IPS-NIHi11 (cell line): ENCODE data around the gene VAMP2.

Source experiments
- DNase-seq: peaks from one replicate; pipeline ENCODE4 v3.0.0; 2012; ENCODE audit warnings: mixed read lengths, low spot score

VAMP2 gene

DNA sequence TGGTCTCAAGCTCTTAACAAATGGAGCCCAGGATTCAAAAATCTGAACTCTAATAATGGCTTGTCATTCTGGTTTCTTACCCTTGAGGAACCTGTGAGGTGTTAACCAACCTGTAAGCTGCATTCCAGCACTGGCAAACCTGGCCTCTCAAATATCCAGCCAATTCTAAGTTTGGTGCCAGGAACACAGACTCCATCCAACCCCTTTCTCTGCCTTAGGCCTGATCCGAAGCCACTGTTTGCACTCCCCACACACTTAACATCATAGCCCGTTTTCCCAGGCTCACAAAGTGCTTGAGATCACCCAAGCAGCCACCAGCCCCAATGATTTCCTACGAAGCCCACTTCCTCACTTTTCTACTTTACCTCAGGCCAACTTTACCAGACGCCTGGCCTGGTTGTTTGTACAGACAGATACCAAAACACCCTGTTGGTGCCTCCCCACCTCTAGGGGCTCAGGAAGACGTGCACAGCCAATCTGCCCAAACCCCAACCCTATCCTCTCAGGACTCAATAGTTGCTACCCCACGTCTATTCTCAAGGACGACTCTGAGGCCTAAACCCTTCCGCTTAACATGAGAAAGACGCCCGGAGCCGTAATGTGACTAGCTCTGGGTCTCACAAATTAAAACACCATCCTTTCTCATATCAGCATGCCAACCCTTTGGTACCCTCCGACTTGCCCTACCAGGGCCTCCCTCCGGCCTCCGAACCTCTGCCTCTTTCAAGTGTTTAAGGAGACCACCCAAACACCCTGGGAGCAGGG is 7.3 kb downstream of the VAMP2 start:
- DNase-seq: no peak

DNA sequence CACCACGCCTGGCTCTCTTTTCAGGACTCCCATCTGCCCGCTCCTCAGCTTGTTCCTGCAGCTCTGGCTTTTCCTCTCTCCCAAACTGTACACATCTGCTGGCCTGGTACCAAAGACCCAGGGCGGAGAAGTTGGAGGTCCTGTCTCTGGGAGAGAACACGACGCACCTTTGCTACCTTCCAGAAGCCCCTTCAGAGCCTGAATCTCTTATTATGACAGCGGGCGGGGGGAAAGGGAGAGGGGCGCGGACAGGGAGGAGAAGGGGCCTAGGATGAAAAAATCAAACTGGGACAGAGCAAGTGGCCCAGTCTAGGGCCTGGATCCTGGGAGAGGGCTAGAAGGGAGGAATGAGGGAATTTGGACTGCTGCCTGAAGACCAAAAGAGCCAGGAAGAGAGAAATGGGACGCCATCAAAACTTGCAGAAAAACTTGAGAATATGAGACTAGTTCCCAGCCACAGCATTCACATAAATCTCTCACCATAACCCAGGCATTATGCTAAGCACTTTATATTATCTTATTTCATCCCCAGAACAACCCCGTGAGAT is 8.1 kb downstream of the VAMP2 start:
- DNase-seq: no peak

DNA sequence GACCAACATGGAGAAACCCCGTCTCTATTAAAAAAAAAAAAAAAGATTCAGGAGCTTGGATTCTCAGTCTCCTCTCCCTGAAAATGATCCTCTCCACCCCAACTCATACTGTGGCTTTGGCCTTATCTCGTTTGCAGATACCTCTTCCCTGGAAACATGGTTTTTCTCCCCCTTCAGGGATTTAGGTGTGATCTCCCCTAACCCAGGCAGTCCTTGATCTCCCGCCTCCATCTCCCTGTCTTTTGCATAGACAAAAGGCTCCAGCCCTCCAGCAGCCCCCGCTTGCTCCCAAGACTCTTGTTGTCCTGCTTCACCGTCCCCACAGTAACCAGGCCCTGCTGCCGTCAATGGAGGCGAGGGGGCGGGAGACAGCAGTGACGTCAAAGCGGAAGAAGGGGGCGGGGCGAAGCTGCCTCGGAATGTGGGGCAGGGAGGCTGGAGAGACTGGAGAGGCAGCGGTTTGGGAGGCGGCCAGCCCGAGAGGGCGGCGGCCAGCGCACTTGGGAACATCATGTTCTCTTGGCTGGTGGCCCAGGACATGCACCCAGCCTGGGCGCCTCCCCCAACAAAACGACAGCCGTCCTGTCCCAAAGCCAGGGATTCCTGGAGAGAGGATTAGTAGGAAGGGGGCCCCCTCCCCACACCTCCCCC is 8.7 kb downstream of the VAMP2 start:
- DNase-seq: peak; percentile 73

DNA sequence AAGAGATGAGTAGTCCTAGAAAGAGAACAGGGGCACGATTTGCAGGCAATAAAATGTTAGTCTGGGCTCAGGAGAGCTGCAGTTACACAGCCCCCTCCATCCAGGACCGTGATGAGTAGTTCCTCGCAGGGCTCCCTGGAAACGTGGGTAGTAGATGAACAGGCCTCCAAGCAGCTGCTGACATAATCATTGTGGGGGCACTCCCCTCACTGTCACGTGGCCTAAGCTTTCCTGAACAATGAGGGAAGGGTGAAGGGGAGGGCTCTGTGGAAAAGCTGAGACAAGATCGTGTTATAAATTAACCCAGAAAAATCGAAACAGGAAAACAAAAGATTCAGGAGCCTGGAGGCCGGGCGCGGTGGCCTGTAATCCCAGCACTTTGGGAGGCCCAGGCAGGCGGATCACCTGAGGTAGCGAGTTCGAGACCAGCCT is 9.2 kb downstream of the VAMP2 start:
- DNase-seq: no peak

DNA sequence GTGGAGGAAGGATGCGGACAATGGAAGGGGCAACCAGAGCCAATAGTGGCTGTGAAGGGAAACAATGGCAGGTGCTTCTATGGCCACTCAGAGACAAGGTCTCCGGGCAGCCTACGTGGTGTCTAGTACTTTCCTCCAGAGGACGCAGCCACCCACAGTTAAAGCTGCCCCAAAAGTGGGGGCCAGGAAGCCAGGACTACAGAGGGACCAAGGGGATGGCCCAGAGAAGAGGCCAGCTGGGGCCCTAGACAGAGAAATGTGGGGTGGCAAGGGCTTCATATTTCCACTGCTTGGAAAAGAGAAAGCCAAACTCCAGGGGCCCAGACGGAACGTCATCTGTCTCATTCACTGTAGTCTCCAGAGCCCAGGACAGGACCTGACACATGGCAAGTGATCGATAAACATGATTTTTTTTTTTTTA is 9.7 kb downstream of the VAMP2 start:
- no peak for DNase-seq

DNA sequence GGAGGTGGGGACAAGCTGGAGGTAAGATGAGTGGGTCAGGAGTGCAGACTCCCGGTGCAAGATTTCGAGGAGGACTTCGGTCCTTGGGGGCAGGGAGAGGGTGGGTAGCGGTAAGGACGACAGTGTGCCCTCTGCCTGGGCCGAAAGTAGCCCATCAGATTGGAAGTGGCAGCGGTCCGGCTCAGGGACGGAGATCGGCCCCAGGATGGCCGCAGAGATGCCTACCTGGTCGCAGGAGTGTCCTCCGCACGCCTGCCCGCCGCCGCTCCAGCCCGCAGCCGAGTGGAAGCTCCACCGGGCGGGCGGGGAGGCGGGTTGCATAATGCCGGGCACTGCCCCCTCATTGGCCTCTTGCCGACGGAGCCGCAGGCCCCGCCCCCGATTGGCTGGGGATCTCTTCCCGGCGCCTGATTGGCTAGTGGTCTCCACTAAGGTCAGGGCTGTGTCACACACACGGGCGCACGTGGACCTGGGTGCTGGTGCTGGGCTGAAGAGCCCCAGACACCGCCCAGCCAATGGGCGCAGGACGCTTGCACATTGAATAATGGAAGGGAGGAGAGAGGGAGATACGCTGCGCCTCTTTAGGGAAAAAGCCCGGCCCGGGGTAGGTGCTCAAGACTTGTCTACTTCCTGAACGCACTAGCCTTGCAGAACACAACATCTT is 10.5 kb downstream of the VAMP2 start, which contains the start of gene PER1:
Gene PER1, minus strand, starts transcription at position 293 of the 664 bp plus-strand sequence. CDS start 1,698 bp downstream, outside the sequence.
- peak; percentile 93 for DNase-seq

DNA sequence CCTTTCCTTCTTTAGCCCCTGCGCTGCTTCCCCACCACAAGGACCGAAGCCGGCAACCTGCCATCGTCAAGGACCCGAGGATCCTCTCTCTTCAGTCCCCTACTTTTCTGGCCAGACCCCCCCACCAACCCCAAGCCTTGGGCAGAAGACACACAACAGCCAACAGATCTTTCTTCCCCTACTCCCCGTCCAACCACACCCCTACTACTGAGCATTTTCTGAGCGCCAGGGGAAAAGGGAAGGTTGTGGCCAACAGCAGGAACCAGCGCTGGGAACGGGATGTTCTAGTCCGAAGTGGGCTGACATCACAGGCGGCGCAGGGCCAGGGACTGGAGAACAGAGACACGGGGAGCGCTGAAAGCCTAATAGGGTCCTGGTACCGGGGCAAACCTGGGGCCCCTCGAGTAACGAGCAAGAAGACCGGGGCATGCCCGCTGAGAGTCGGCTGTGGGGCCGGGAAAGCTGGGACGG is 11.1 kb downstream of the VAMP2 start:
- DNase-seq: no peak

DNA sequence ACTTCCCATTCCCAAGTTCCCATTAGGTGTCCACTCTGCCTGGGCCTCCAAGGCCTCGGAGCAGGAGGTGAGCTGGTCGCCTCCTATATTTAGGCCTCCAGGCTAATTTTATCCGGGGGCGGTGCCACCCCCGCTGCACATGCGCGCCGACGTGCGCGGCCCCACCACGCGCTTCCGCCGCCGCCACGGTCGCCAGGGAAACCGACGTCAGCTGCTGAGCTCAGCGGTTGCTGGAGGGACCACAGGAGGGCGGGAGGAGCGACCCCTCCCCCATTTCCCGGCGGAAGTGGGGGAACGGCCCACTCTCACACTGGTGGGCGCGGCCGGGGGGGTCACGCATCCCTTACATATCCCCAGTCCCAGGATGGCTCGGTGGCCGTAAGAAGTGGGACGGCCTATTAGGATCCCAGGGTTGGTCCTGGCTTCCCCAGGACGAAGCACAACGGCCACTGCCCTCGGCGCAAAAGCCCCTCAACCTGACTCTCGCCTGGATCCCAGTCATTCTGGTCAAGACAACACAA is 11.6 kb downstream of the VAMP2 start:
- peak; percentile 86 for DNase-seq

DNA sequence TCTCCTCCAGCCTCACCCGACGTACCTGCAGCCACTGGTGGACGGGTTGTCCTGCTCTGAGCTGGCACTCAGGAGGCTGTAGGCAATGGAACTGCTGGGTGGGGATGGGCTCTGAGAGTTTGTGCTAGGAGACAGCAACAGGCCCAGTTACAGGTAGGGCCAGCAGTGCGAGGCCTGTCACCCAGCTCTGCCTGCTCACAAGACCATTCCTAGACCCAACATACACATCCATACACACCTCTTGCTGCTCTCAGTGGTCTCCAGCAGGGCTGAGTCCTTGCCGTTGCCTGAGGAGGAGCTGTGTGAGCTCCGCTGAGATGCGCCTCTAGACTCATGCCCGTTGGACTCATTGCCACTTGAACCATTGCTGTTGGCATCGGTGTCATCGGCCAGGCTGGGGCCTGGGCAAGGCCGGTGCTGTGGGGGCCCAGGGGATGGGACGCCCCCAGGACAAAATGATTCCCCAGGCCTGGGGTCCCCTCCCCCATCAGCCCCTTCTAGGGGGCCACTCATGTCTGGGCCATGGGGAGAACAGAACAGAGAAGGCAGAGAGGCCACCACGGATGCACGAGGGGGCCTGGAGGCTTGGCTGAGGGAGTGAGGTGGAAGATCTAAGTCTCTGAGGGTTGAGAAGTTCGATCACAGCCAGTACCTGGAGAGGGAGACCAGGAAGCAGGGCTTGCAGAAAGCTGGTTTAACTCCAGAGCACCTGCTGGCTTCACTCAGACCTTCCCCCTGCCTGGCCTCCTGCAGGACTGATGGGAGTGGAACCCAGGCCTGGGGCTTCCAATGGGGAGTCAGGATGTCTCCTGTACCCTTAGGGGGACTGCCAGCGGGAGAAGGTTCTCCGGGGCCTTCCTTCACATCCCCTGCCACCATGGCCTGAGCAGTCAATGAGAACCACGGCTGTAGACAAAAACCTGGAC is 12.3 kb downstream of the VAMP2 start:
- DNase-seq: no peak

DNA sequence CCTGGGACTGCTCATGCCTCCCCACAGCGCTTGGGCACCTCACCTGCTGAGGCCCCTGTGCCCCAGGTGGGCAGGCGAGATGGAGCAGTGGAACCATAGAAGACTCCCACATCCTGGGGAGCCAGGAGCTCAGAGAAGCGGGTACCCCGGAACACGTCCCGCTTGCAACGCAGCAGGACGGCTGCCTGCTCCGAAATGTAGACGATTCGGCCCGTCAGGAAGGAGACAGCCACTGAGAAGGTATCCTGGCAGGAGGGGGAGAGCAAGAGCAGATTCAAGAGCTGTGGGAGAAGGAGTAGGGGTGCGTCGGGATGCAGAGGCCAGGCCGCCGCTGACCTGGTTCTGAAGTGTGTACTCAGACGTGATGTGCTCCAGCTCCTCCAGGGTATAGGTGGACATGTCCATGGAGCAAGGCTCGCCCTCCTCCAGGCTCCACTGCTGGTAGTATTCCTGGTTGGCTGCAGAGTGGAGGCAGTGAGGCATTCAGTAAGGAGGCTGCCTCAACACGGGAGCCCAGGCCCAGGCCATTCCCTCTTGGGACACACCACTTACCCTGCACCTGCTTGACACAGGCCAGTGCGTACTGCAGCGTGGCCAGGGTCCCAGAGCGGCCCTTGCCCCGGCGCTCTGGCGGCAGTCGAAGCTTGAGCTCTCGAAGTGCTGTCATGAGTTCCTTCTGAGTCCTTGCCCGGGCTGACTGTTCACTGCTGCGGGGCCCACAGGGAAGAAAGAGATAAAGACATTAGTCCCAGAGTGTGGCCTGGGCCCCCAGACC is 13.1 kb downstream of the VAMP2 start:
- DNase-seq: no peak

DNA sequence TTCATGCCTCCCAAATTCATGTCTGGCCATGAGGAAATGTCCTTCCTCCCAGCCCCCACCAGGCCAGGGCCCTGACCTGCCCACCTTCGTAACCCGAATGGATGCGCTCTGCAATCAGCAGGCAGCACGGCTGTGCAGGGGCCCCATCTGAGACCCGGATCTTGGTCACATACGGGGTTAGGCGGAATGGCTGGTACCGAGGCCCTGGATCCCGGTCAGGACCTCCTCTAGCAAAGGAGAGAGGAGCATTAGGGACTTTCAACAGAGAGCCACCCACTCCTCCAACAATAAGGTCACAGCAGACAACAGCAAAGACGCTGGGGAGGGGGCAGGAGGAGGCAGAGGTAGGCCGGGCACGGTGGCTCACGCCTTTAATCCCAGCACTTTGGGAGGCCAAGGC is 14.2 kb downstream of the VAMP2 start:
- no peak for DNase-seq

DNA sequence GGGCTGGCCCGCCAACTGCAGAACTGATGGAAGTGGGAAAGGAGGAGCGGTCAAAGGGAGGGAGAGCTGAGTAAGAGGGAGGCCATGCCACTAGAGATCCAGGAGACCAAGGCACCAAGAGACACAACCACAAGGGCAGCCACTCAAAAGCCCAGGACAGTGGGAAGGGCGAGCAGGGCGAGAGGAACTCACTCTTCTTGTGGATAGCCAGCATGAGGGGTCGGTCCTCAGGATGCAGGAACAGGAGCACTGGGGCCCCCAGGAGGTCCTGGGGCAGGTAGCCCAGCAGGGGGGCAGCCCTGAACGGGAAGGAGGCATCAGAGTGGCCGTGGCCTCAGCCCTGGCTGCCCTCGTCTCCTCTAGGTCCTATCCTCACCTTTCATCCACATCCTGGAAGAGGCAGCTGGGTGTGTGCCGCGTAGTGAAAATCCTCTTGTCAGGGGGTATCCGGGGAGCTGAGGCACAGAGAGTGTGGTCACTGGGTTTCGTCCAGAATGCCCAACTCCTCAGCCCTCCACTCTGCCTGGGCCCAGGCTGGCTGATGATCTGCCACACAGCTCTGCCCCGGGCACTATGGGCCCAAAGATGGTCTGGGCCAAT is 14.8 kb downstream of the VAMP2 start:
- no peak for DNase-seq

DNA sequence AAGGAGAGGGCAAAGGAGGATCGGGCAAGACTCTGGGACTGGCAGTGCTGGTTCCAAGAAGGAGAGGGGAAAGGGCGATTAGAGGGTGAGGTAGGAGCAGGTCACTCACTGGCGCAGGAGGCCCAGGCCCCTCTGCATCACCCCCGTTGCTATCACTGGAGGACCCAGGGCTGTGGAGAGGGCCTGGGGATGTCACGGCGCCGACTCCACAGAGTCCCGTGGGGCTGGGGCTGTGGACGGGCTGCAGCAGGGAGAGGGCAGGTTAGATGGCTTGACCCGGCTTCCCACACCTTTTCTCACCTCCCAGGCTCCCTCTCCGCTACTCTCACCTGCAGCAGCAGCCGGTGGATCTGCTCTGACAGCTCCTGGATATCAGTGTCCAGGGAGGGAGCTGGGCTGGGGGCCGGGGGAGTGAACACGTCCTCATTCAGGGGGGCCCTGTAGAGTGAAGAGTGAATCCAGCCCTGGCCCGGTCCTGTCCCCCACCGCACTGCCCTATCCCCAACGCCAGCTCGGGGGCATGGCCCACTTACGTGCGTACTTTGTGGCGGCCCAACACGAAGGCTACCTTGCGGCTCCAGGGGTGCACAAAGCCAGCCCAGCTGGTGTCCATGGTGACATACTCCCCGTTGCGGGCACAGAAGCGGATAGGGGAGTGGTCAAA is 15.5 kb downstream of the VAMP2 start:
- DNase-seq: no peak

DNA sequence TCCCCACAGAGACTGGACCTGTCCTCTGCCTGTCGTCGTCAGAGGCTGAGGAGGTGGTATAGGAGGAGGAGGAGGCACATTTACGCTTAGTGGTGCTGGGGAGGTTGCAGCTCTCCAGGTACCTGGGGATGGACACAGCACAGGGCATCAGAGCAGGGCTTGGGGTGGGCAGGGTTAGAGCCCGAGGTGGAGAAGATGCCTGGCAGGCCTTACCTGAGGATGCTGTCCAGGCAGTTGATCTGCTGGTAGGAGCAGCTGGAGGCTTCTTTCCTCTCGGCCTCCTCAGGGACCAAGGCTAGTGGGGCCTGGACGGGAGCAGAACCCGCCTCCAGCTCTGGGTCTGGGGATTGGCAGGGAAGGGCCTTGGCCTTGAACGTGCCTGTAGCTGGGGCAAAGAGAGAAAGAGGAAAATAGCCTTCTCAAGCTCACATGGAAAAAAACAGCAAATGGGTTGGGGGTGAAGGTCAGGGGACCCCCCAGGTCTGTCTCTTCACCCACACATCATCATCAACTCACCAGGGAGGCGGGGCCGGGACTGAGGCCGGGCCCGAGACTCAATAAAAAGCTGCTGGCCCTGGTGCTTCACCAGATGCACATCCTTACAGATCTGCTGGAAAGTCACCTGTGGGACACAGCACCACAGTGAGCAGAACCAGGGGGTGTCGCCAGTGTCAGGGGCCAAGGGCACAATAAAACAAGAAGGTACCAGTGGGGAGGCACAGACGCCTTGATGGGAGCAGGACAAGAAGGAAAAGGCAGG is 16.2 kb downstream of the VAMP2 start:
- DNase-seq: no peak

DNA sequence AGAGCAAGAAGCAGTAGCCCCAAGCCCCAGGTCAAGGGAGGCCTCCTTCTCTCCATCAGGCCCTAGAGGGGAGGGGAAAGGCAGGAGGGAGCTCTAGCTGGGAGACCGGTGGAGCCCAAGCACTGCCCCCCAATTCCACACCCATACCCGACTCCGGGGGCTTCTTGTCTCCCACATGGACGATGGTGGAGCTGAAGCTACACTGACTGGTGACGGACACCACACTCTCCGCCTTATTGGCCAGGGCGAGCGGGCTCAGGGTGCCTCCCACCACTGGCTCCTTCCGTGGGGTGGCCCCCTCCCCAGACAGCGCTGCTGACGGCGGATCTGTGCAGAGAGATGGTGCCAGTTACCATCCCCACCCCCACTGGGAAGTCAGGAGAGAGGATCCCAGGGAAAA is 16.9 kb downstream of the VAMP2 start:
- DNase-seq: no peak

DNA sequence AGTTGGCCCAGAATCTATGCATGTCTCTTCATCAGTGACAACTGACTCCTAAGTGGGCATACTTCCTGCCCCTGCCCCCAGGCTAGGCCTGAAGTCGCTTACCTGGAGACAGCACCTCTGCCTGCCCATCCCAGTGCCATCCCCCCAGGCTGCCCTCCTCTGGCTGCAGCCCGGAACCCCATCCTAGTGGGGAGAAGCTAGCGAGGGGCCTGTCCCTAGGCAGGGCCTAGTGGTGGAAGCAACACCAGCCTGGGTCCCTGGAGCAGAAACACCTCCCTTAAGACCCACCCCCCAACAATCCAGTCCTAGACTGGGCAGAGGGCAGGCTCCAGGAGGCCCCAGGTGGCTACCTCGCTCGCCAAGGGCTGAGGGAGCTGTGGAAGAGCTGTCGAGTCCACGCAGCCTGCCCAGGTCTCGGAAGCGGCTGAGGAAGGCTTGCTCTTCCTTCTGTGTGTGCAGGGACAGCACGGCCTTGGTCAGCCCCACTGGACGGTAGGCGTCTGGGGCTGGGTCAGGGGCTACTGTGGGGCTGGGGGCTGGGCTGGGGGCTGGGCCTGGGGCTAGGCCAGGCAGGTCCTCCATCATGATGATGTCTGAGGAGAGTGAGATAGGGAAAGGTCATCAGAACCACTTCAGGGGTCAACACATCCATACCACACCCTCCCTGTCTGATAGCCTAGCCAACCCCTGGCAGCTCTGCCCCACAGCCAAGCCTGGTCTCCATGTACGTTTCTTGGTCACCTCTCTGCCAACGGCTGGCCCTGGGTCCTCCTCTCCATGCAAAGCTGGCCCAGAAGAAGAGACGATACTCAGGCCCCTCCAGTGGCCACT is 18.1 kb downstream of the VAMP2 start:
- DNase-seq: no peak

DNA sequence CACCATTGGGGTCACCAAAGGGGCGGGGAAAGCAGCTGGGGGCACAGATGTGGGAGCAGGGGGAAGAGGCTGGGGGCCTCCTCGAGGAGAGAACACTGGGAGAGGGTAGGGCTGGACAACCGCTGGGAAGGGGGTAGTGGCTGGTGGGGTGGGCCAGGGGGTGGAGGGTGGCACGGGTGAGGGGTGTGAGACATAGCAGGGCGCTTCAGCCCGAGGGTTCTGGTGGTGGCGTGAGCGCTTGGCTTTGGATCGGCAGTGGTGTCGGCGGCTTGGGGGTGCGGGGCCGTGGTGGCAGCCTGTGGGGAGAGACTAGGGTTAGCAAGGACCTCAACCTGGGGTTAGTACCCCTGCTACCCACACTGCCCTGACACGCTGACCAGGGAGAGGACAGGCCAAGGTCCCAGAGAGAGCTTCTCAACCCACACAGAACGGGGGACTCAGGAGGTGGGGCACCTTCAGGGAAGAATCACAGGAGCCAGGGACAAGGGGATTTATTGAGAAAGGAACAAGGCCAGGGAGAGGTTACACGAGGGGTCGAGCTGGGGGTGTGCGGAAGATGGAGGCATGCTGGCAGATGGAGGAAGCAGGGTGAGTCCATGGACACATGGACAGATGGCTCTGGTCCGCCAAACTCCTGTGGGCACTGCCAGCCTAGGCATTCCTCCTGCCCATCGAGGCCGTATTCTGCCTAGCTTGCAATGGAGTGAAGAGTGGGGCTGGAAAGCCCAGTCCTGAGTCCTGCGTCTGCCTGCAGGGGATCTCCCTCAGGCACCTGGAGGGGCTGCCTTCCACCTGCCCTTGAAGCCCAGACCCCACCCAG is 19.0 kb downstream of the VAMP2 start:
- DNase-seq: no peak
